ENCODE data around the gene FBXL16. TPM values are rescaled to one million over a fixed set of nuclear protein-coding genes. Genes with fewer than 3 reads are reported as not detected.
A peak's percentile ranks its signal among the peaks of the same experiment; 100 is the strongest.

Gene FBXL16
- total RNA-seq, 4 donors from 2014 or later, result 5.8 to 7.5 (median 6.9) TPM

DNA sequence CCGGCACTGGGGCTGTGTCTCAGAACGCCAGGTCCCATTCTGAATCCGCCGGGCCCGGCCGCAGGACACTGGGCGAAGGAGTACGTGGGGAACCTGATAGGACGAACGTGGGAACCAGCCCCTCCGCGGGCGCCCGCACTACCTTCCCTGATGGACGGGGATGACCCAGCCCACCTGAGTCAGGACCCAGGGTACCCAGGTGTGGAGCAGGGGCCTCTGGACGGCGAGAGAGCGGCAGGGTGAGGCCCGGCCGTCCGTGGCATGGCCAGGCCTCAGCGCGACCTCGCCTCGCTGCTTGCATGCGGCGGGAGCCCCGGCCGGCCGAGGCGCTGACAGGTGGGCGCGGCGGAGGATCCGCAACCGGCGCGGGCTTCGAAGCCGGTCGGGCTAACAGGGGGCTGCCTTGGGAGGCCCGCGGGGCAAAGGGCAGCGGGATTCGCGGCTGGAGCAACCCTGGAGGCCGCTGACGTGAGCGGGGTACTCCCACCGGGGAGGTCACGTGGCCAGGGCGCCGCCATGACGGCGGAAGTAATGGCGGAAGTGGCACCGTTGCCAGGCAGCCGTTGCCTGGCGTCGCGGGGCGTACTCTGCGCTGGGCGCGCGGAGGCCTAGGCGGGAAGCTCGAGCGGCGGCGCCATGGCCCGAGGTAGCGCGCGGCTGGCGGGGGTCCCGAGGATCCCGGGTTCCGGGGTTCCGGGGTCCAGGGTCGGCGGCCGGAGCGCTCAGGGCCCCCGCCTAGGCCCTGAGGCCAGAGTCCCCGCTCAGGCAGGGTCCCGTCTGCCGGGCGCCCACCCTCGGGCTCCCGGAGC, 56.6 kb downstream of the FBXL16 start, which contains the start of gene WDR90:
WDR90 (plus strand) TSS at position 585 of the 809 bp plus-strand sequence; CDS start at position 637, 52 bp downstream.
- H3K4me1 ChIP-seq, result peaks cover 40 to 52% of the 10 kb centered on the region in 2 donors
- TF ChIP-seq, protein P1, sequence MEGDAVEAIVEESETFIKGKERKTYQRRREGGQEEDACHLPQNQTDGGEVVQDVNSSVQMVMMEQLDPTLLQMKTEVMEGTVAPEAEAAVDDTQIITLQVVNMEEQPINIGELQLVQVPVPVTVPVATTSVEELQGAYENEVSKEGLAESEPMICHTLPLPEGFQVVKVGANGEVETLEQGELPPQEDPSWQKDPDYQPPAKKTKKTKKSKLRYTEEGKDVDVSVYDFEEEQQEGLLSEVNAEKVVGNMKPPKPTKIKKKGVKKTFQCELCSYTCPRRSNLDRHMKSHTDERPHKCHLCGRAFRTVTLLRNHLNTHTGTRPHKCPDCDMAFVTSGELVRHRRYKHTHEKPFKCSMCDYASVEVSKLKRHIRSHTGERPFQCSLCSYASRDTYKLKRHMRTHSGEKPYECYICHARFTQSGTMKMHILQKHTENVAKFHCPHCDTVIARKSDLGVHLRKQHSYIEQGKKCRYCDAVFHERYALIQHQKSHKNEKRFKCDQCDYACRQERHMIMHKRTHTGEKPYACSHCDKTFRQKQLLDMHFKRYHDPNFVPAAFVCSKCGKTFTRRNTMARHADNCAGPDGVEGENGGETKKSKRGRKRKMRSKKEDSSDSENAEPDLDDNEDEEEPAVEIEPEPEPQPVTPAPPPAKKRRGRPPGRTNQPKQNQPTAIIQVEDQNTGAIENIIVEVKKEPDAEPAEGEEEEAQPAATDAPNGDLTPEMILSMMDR (IDR thresholded peaks at IDR 0.05), result no peak
- peak; percentile 8 to 56 for TF ChIP-seq POLR2A (IDR thresholded peaks at IDR 0.05)
- H3K36me3 ChIP-seq, result peaks cover 0 to 8% of the 10 kb centered on the region in 2 donors
- 0 to 3% methylated on average over 1 to 6 of the region's 91 CpGs for WGBS, 2 donors
- intact Hi-C loops (cut with DNase I), result no loop called here
- DNase-seq, result peak; percentile 93
- H3K9me3 ChIP-seq, result no peaks in the 10 kb centered on the region
- H3K27me3 ChIP-seq, result no peaks in the 10 kb centered on the region
- H3K4me3 ChIP-seq (replicated peaks in 1 of 3), result peak within 1 kb of the TSS; percentile 73 to 98 (median 77)
- H3K27ac ChIP-seq, result peak within 1 kb of the TSS; percentile 71 to 92 (median 91)

DNA sequence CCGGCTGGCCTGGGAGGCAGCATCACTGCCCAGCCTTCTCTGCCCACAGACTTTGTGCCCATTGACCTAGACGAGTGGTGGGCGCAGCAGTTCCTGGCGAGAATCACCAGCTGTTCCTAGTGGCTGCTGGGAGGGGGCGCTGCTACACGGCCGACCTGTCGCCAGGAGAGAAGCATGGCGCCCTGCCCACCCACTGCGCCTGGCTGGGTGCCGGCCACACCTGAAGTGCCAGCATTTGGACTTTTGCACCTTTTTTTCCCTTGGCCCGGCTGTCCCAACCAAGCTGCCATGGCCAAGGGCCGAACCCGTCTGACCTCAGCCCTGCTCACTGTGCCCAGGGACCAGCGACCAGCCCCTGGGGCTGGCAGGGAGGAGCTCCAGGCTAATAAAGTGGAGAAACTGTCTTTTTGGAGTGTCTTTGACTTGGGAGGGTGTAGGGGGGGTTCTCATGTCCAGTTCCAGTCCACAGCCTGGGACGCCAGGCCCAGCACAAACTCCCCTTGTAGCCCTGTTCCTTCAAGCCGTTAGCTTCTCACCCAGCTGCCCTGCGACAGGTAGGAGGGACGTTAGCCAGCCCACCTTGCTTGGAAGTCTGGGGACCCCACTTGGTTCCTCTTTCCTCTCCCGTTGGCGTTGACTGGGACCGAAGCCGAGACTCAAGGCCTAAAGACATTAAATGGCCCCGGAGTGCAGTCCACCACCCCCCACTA, 57.4 kb downstream of the FBXL16 start:
- intact Hi-C loops (cut with DNase I), result no loop called here
- Histone ChIP-seq H3K27me3 (no peaks in the 10 kb centered on the region), H3K27ac (peak overlapping the region; percentile 71 to 92 (median 91)), H3K4me3 (replicated peaks in 1 of 3) (peak overlapping the region; percentile 51 to 98 (median 73)), H3K9me3 (no peaks in the 10 kb centered on the region), H3K4me1 (peaks cover 43 to 58% of the 10 kb centered on the region in 2 donors), H3K36me3 (peaks cover 0 to 8% of the 10 kb centered on the region in 2 donors)
- peak; percentile 76 to 79 for DNase-seq
- no peak for TF ChIP-seq POLR2A (IDR thresholded peaks at IDR 0.05)
- TF ChIP-seq, protein P1 (IDR thresholded peaks at IDR 0.05), result peak in 4 of 6 experiments; percentile 28 to 51 (median 42)
- WGBS, 2 donors, result 30 to 32% methylated on average over 8 to 18 of the region's 24 CpGs

DNA sequence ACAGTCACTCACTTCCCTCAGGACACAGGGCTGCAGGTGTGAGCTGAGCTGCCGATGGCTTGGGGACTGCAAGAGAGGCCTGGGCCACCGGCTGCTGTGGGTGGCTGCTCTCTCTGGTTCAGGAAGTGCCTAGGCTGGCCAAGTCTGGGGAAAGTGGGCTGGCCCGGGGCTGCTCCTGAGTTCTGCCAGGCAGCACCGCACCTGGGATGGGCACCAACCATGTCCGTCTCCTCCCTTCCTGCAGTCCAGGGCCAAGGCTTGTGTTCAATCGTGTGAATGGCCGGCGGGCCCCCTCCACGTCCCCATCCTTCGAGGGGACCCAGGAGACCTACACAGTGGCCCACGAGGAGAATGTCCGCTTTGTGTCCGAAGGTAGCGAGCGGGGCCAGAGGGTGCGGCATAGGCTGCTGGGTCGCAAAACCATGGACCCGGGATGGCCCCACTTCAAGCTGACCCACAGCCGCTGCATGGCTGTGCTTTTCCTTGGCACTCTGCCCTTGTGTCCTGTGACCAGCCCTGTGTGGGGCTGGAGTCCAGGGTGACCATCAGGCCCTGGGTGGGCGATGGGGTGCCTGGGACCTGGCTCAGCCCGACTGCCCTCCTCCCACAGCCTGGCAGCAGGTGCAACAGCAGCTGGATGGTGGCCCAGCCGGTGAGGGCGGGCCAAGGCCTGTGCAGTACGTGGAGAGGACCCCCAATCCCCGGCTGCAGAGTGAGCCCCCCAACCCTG, 58.3 kb downstream of the FBXL16 start:
- TF ChIP-seq, protein P1 (IDR thresholded peaks at IDR 0.05), result no peak
- no peak for TF ChIP-seq POLR2A (IDR thresholded peaks at IDR 0.05)
- Histone ChIP-seq H3K36me3 (peaks cover 0 to 5% of the 10 kb centered on the region in 2 donors), H3K27me3 (no peaks in the 10 kb centered on the region), H3K9me3 (no peaks in the 10 kb centered on the region), H3K27ac (peak overlapping the region in 2 of 3 donors; percentile 71 to 92), H3K4me1 (peaks cover 51 to 67% of the 10 kb centered on the region in 2 donors), H3K4me3 (replicated peaks in 1 of 3) (no peak overlapping the region)
- peak; percentile 42 to 48 for DNase-seq
- WGBS, 2 donors, result 79 to 87% methylated on average over 13 of the region's 25 CpGs
- intact Hi-C loops (cut with DNase I), result no loop called here

DNA sequence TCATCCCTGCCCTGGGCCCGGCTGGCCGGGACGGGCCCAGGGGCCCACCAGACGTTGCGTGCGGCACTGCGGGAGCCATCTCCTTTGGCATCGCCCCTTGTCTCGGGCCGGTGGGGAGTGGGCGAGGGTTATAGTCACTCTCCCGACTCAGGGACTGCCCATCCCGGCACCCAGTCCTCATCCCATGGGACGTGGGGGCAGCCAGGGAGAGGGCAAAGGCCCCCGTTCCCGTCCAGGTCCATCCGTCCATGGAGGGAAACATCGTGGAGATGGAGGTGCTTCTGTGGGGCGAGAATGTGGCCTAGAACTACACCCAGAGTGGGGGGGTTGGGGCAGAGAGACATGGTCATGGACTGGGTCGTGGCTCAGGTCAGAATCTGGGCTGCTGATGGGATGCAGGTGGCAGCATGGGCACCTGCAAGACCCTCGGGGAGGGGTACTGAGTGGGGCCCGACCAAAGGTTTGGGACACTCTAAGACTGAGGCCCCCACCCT, 58.9 kb downstream of the FBXL16 start:
- H3K27ac ChIP-seq, result peak overlapping the region in 2 of 3 donors; percentile 61 to 92
- intact Hi-C loops (cut with DNase I), result no loop called here
- H3K36me3 ChIP-seq, result no peaks in the 10 kb centered on the region
- TF ChIP-seq, protein P1 (IDR thresholded peaks at IDR 0.05), result no peak
- no peak for TF ChIP-seq POLR2A (IDR thresholded peaks at IDR 0.05)
- no peak for DNase-seq
- H3K4me1 ChIP-seq, result peaks cover 51 to 67% of the 10 kb centered on the region in 2 donors
- H3K27me3 ChIP-seq, result no peaks in the 10 kb centered on the region
- WGBS, 2 donors, result 82 to 94% methylated on average over 17 to 22 of the region's 22 CpGs
- H3K9me3 ChIP-seq, result no peaks in the 10 kb centered on the region
- no peak overlapping the region for H3K4me3 ChIP-seq (replicated peaks in 1 of 3)
